B cell (primary cell): ENCODE data around the gene BARHL1. TPM values are rescaled to one million over a fixed set of nuclear protein-coding genes. Genes with fewer than 3 reads are reported as not detected.

Experiments used
- ATAC-seq: fragments of 200-7000 bp; cut with Tn5 transposase; one replicate; pipeline ENCODE4 v1.10.0; 2021; ENCODE audit warnings: low read depth, mild to moderate bottlenecking, moderate number of reproducible peaks, moderate library complexity
- CTCF ChIA-PET: fragments of 350-600 bp; sonication (Branson Sonifier 250); formaldehyde crosslinking; loops from one replicate; lab custom pipeline; 2021; ENCODE audit warnings: antibody characterized with exemption, inconsistent platforms; lab: Charles Lee
- POLR2A ChIA-PET: fragments of 350-600 bp; sonication (Branson Sonifier 250); formaldehyde crosslinking; loops from one replicate; lab custom pipeline; 2021; ENCODE audit warnings: antibody characterized with exemption; lab: Charles Lee
- DNase-seq: peaks from one replicate; pipeline ENCODE4 v3.0.0; 2013
- H2AFZ ChIP-seq: 2 replicates; pipeline ENCODE4 v1.6.1; 2012; ENCODE audit warnings: mild to moderate bottlenecking, low read depth, low read length; ENCODE audit not compliant: insufficient read depth, poor library complexity, severe bottlenecking
- H3K27ac ChIP-seq, 2 donors: 1 replicate in 1 of 2; 2 replicates in 1 of 2; pipeline ENCODE4 v1.5.1; 2012 to 2013; ENCODE audit warnings: low read length in 2 of 2, mild to moderate bottlenecking in 2 of 2, moderate library complexity in 1 of 2
- H3K27me3 ChIP-seq, 4 experiments: fragments of 200-600 bp in 1 of 4; sonication (generic) in 1 of 4; replicated peaks in 1 of 4; 1 replicate in 2 of 4; 2 replicates in 2 of 4; pipeline versions ENCODE4 v1.6.1 to v1.7.0; 2013 to 2016; ENCODE audit warnings: low read length in 3 of 4, mild to moderate bottlenecking in 2 of 4, mixed read lengths in 1 of 4, moderate library complexity in 1 of 4; ENCODE audit not compliant: insufficient read depth in 4 of 4, control insufficient read depth in 3 of 4; ENCODE audit errors: control extremely low read depth in 1 of 4
- H3K36me3 ChIP-seq, 2 experiments: replicated peaks in 1 of 2; 1 replicate in 1 of 2; 2 replicates in 1 of 2; pipeline versions ENCODE4 v1.6.1 to v1.7.1; 2013; ENCODE audit warnings: low read length in 1 of 2; ENCODE audit not compliant: insufficient read depth in 2 of 2, control insufficient read depth in 1 of 2; ENCODE audit errors: control extremely low read depth in 1 of 2, extremely low read depth in 1 of 2
- H3K4me1 ChIP-seq, 2 donors: fragments of 200-600 bp in 1 of 2; sonication (generic) in 1 of 2; 1 replicate in 1 of 2; 2 replicates in 1 of 2; pipeline versions ENCODE4 v1.5.1 to v1.6.1; 2013 to 2017; ENCODE audit warnings: low read length in 2 of 2; ENCODE audit not compliant: control insufficient read depth in 2 of 2, insufficient read depth in 2 of 2
- H3K4me2 ChIP-seq: replicated peaks from 2 replicates; pipeline ENCODE3; 2012; ENCODE audit warnings: mild to moderate bottlenecking, low read depth, low read length; ENCODE audit not compliant: poor library complexity, severe bottlenecking
- H3K4me3 ChIP-seq, 5 experiments: fragments of 200-600 bp in 1 of 5; sonication (generic) in 1 of 5; 1 replicate in 3 of 5; 2 replicates in 2 of 5; pipeline versions ENCODE4 v1.5.1 to v1.7.0; 2011 to 2016; ENCODE audit warnings: low read length in 4 of 5, mild to moderate bottlenecking in 4 of 5, low read depth in 2 of 5, control low read depth in 1 of 5, moderate library complexity in 1 of 5; ENCODE audit not compliant: insufficient read depth in 1 of 5; ENCODE audit errors: control extremely low read depth in 1 of 5, extremely low read depth in 1 of 5
- H3K79me2 ChIP-seq: fragments of 200-600 bp; sonication (generic); one replicate; pipeline ENCODE4 v1.6.0; 2016; ENCODE audit warnings: low read length; ENCODE audit not compliant: control insufficient read depth, insufficient read depth
- H3K9ac ChIP-seq: fragments of 200-600 bp; sonication (generic); 2 replicates; pipeline ENCODE4 v1.6.1; 2017; ENCODE audit warnings: mild to moderate bottlenecking, low read length, moderate library complexity
- H3K9me3 ChIP-seq, 3 donors: one replicate each; pipeline versions ENCODE4 v1.6.1 to v1.7.1; 2013; ENCODE audit warnings: low read length in 2 of 3; ENCODE audit not compliant: control insufficient read depth in 2 of 3, insufficient read depth in 1 of 3; ENCODE audit errors: control extremely low read depth in 1 of 3
- H4K20me1 ChIP-seq: 2 replicates; pipeline ENCODE4 v1.6.0; 2012; ENCODE audit warnings: mild to moderate bottlenecking, low read length; ENCODE audit not compliant: insufficient read depth, control insufficient read depth, poor library complexity, severe bottlenecking
- H3K27ac Mint-ChIP-seq: one replicate; pipeline ENCODE4 v1.8.0; 2021; ENCODE audit warnings: mixed read lengths
- H3K27me3 Mint-ChIP-seq: one replicate; pipeline ENCODE4 v1.8.0; 2021; ENCODE audit warnings: mixed read lengths
- H3K4me1 Mint-ChIP-seq: one replicate; pipeline ENCODE4 v1.8.0; 2021; ENCODE audit warnings: mixed read lengths
- H3K4me3 Mint-ChIP-seq: one replicate; pipeline ENCODE4 v1.8.0; 2021; ENCODE audit warnings: mixed read lengths
- H3K9me3 Mint-ChIP-seq: one replicate; pipeline ENCODE4 v1.8.0; 2022; ENCODE audit warnings: mixed read lengths; ENCODE audit not compliant: insufficient read depth
- CTCF ChIP-seq: fragments of 200-600 bp; IDR thresholded peaks from one replicate; pipeline ENCODE4 v1.8.0; 2022; ENCODE audit warnings: antibody characterized with exemption, mild to moderate bottlenecking
- EZH2 ChIP-seq: IDR thresholded peaks from 2 replicates; pipeline ENCODE4 v1.6.1; 2012; ENCODE audit warnings: borderline replicate concordance, low read depth, mild to moderate bottlenecking, moderate library complexity, low read length; ENCODE audit not compliant: insufficient read depth, poor library complexity, severe bottlenecking
- WGBS: methylation state at CpG from one replicate; pipeline ENCODE4 v1.1.5; 2013; ENCODE audit warnings: missing lambda C conversion rate; ENCODE audit not compliant: insufficient coverage; 5-methylcytosine and 5-hydroxymethylcytosine counted together
- intact Hi-C: fragments of 100-400 bp; cut with micrococcal nuclease; formaldehyde crosslinking; loops from one replicate; pipeline ENCODE4 v1.10.0; 2022
- polyA plus RNA-seq: library from polyadenylated mRNA; depleted of rRNA; stranded (reverse); fragments of >200 nt; gene quantifications from 2 replicates; pipeline ENCODE4 v1.2.3, GENCODE V29; 2012
- total RNA-seq, 2 donors: library from RNA; stranded (reverse); fragments of 120-200 nt in 1 of 2; gene quantifications; 1 replicate in 1 of 2; 2 replicates in 1 of 2; pipeline versions ENCODE4 v1.2.3 to v1.2.4, GENCODE V29; 2013 to 2022

The BARHL1 gene
- total and polyA plus RNA-seq, 2 donors (not counting 1 experiment from before 2014, with no cell fraction given) = not detected

GRCh38 chr9:132596200-132596599 is 13.8 kb downstream of the BARHL1 start:
- no peak overlapping the region for H3K27ac ChIP-seq
- H3K27me3 Mint-ChIP-seq = peaks cover 23% of the 10 kb centered on the region
- no peak for TF ChIP-seq CTCF
- no peak for TF ChIP-seq EZH2
- intact Hi-C loops = no loop called here
- H3K9ac ChIP-seq = no peak overlapping the region
- peaks cover 0 to 13% (median 6%) of the 10 kb centered on the region in 4 experiments for H3K27me3 ChIP-seq
- peaks cover 19% of the 10 kb centered on the region for H4K20me1 ChIP-seq
- DNase-seq = no peak
- WGBS = no CpG with 5 or more reads among the region's 3 CpGs
- H3K4me2 ChIP-seq = no peak overlapping the region
- H3K4me1 Mint-ChIP-seq = peaks cover 2% of the 10 kb centered on the region
- H3K9me3 Mint-ChIP-seq = no peaks in the 10 kb centered on the region
- ChIA-PET POLR2A (no interaction called here), CTCF (no interaction called here)
- no peaks in the 10 kb centered on the region for H3K79me2 ChIP-seq
- no peaks in the 10 kb centered on the region for H3K4me1 ChIP-seq
- H3K4me3 Mint-ChIP-seq = no peak overlapping the region
- no peaks in the 10 kb centered on the region for H3K9me3 ChIP-seq
- no peak overlapping the region for H3K27ac Mint-ChIP-seq
- H2AFZ ChIP-seq = no peak overlapping the region
- H3K36me3 ChIP-seq = peaks cover 0 to 29% of the 10 kb centered on the region in 2 experiments
- no peak for ATAC-seq
- H3K4me3 ChIP-seq = no peak overlapping the region

DNA sequence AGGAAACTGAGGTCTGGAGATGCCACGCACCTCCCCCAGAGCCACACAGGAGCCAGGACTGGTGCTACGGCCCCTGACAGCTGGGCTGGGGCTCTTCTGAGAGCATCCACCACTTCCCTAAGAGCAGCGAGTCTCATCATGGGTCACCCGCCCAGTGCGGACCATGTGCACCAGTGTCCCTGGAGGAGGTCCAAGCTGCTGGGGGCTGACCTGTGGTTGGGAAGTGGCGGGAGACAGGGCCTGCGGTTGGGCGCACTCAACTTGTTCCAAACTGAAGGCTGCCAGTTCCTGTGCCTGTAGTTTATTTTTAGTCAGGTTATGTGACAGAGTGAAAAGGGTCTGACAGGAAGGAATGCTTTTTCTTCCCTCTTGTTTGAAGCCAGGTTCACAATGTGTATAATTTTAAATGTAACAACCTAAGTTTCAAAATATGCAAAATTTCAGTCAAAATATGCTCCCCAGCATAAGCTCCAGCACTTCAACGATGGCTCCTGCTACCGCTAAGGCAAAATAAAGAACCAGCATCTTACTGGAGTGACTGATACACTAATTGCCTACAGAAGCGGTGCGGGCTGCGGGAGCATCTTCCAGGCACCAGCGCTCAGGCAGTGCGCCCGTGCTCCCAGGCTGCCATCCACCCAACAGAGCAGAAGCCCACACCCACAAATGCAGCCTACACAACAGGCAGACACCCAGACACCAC is 14.8 kb downstream of the BARHL1 start:
- intact Hi-C loops = no loop called here
- ATAC-seq = no peak

More for the DNA sequence above, 14.8 kb downstream of the BARHL1 start:
- DNase-seq = no peak
- 77% methylated on average over 14 of the region's 16 CpGs for WGBS
- peaks cover 0 to 40% of the 10 kb centered on the region in 2 experiments for H3K36me3 ChIP-seq
- no peaks in the 10 kb centered on the region for H3K9me3 ChIP-seq
- H3K9ac ChIP-seq = no peak overlapping the region
- H3K27me3 ChIP-seq = peaks cover 0 to 4% (median 2%) of the 10 kb centered on the region in 4 experiments
- POLR2A ChIA-PET = no interaction called here
- H3K4me3 ChIP-seq = no peak overlapping the region
- Mint-ChIP-seq H3K4me1 (no peaks in the 10 kb centered on the region), H3K9me3 (no peaks in the 10 kb centered on the region), H3K4me3 (no peak overlapping the region), H3K27me3 (peaks cover 13% of the 10 kb centered on the region), H3K27ac (no peak overlapping the region)
- no peaks in the 10 kb centered on the region for H3K4me1 ChIP-seq
- H3K4me2 ChIP-seq = no peak overlapping the region
- TF ChIP-seq CTCF = no peak
- no peak for TF ChIP-seq EZH2
- CTCF ChIA-PET = no interaction called here
- H4K20me1 ChIP-seq = peaks cover 22% of the 10 kb centered on the region
- no peak overlapping the region for H3K27ac ChIP-seq
- no peaks in the 10 kb centered on the region for H3K79me2 ChIP-seq
- H2AFZ ChIP-seq = no peak overlapping the region
